OCI-M2 (cell line): ENCODE data around the gene TRIM31.

ENCODE experiments used
- DNase-seq: peaks from one replicate; lab custom pipeline; 2025; ENCODE audit not compliant: unreplicated experiment; lab: John Stamatoyannopoulos, UW

The TRIM31 gene

GRCh38 chr6:30055513-30055912 is 57.4 kb downstream of the TRIM31 start:
- DNase-seq: no peak

- no peak for DNase-seq
Observed at GRCh38 chr6:30053682-30054081, 59.2 kb downstream of the TRIM31 start.
